Measurements from ENCODE around the gene ABTB1.

The ABTB1 gene

GRCh38 chr3:127672429-127673190 is at the start of gene ABTB1:
Gene ABTB1, plus strand, starts transcription at chr3:127672952. Its CDS starts 74 bp downstream, at chr3:127673026.
- peak; percentile 89 for DNase-seq
- Mint-ChIP-seq H3K27ac (peak within 1 kb of the TSS; percentile 90), H3K27me3 (no peaks in the 10 kb centered on the region), H3K9me3 (no peaks in the 10 kb centered on the region), H3K4me3 (peak within 1 kb of the TSS; percentile 88), H3K4me1 (peaks cover 19% of the 10 kb centered on the region), H3K36me3 (ENCODE audit: low read depth) (no peaks in the 10 kb centered on the region)
- ATAC-seq, result peak; percentile 85

- peaks cover 23% of the 10 kb centered on the region for H3K27me3 Mint-ChIP-seq
- no peak for ATAC-seq
- H3K4me3 Mint-ChIP-seq, result no peak overlapping the region
- H3K27ac Mint-ChIP-seq, result no peak overlapping the region
- no peak for DNase-seq
- H3K9me3 Mint-ChIP-seq, result no peaks in the 10 kb centered on the region
- H3K36me3 Mint-ChIP-seq (ENCODE audit: low read depth), result peaks cover 37% of the 10 kb centered on the region
- H3K4me1 Mint-ChIP-seq, result peaks cover 23% of the 10 kb centered on the region
Observed at GRCh38 chr3:127624063-127624462, 48.7 kb upstream of the ABTB1 start.

- peaks cover 33% of the 10 kb centered on the region for H3K4me1 Mint-ChIP-seq
- H3K27me3 Mint-ChIP-seq, result peaks cover 35% of the 10 kb centered on the region
- DNase-seq (no peak), ATAC-seq (peak; percentile 17)
- H3K9me3 Mint-ChIP-seq, result no peaks in the 10 kb centered on the region
- peaks cover 23% of the 10 kb centered on the region for H3K36me3 Mint-ChIP-seq (ENCODE audit: low read depth)
- H3K4me3 Mint-ChIP-seq, result no peak overlapping the region
- H3K27ac Mint-ChIP-seq, result no peak overlapping the region
Observed at GRCh38 chr3:127625821-127626220, 46.9 kb upstream of the ABTB1 start.

- no peak for ATAC-seq
- H3K4me1 Mint-ChIP-seq, result peaks cover 33% of the 10 kb centered on the region
- no peaks in the 10 kb centered on the region for H3K9me3 Mint-ChIP-seq
- H3K27ac Mint-ChIP-seq, result no peak overlapping the region
- H3K36me3 Mint-ChIP-seq (ENCODE audit: low read depth), result peaks cover 4% of the 10 kb centered on the region
- no peak for DNase-seq
- peak overlapping the region; percentile 68 for H3K4me3 Mint-ChIP-seq
- peaks cover 43% of the 10 kb centered on the region for H3K27me3 Mint-ChIP-seq
Observed at GRCh38 chr3:127628426-127628787, 44.3 kb upstream of the ABTB1 start.

- DNase-seq (peak; percentile 34), ATAC-seq (peak; percentile 29)
- no peak within 1 kb of the TSS for H3K27ac Mint-ChIP-seq
- peaks cover 33% of the 10 kb centered on the region for H3K4me1 Mint-ChIP-seq
- peaks cover 45% of the 10 kb centered on the region for H3K27me3 Mint-ChIP-seq
- H3K9me3 Mint-ChIP-seq, result no peaks in the 10 kb centered on the region
- H3K4me3 Mint-ChIP-seq, result peak within 1 kb of the TSS; percentile 70
- H3K36me3 Mint-ChIP-seq (ENCODE audit: low read depth), result peaks cover 2% of the 10 kb centered on the region
Observed at GRCh38 chr3:127628788-127629466, 43.8 kb upstream of the ABTB1 start, which contains the start of gene PODXL2. Gene PODXL2, plus strand, starts transcription at chr3:127629185. Its CDS starts 35 bp downstream, at chr3:127629220.

GRCh38 chr3:127629467-127630403 is 43.0 kb upstream of the ABTB1 start:
- Mint-ChIP-seq H3K9me3 (no peaks in the 10 kb centered on the region), H3K36me3 (ENCODE audit: low read depth) (peaks cover 2% of the 10 kb centered on the region), H3K27me3 (peaks cover 45% of the 10 kb centered on the region), H3K4me1 (peaks cover 33% of the 10 kb centered on the region), H3K27ac (no peak overlapping the region), H3K4me3 (peak overlapping the region; percentile 70)
- DNase-seq (peak; percentile 14), ATAC-seq (peak; percentile 26)

GRCh38 chr3:127630811-127631714 is 41.7 kb upstream of the ABTB1 start:
- Mint-ChIP-seq H3K27me3 (peaks cover 42% of the 10 kb centered on the region), H3K4me3 (no peak overlapping the region), H3K36me3 (ENCODE audit: low read depth) (peaks cover 2% of the 10 kb centered on the region), H3K4me1 (peaks cover 28% of the 10 kb centered on the region), H3K9me3 (no peaks in the 10 kb centered on the region), H3K27ac (peak overlapping the region; percentile 4)
- ATAC-seq (no peak), DNase-seq (no peak)

GRCh38 chr3:127632035-127632820 is 40.5 kb upstream of the ABTB1 start:
- ATAC-seq, result no peak
- H3K36me3 Mint-ChIP-seq (ENCODE audit: low read depth), result peaks cover 2% of the 10 kb centered on the region

GRCh38 chr3:127634653-127635052 is 38.1 kb upstream of the ABTB1 start:
- no peak overlapping the region for H3K4me3 Mint-ChIP-seq
- no peaks in the 10 kb centered on the region for H3K36me3 Mint-ChIP-seq (ENCODE audit: low read depth)
- H3K9me3 Mint-ChIP-seq, result no peaks in the 10 kb centered on the region
- H3K27me3 Mint-ChIP-seq, result peaks cover 20% of the 10 kb centered on the region
- peaks cover 17% of the 10 kb centered on the region for H3K4me1 Mint-ChIP-seq
- H3K27ac Mint-ChIP-seq, result no peak overlapping the region
- no peak for DNase-seq
- no peak for ATAC-seq

More at GRCh38 chr3:127632035-127632820, 40.5 kb upstream of the ABTB1 start:
- H3K4me3 Mint-ChIP-seq, result no peak overlapping the region
- H3K27me3 Mint-ChIP-seq, result peaks cover 36% of the 10 kb centered on the region
- peaks cover 17% of the 10 kb centered on the region for H3K4me1 Mint-ChIP-seq
- H3K9me3 Mint-ChIP-seq, result no peaks in the 10 kb centered on the region
- no peak overlapping the region for H3K27ac Mint-ChIP-seq
- no peak for DNase-seq

- DNase-seq, result no peak
- Mint-ChIP-seq H3K36me3 (ENCODE audit: low read depth) (no peaks in the 10 kb centered on the region), H3K9me3 (no peaks in the 10 kb centered on the region), H3K27me3 (peaks cover 3% of the 10 kb centered on the region), H3K27ac (no peak overlapping the region), H3K4me3 (no peak overlapping the region), H3K4me1 (peaks cover 9% of the 10 kb centered on the region)
- ATAC-seq, result peak; percentile 84
Observed at GRCh38 chr3:127637546-127637945, 35.2 kb upstream of the ABTB1 start.

GRCh38 chr3:127637971-127638370 is 34.8 kb upstream of the ABTB1 start:
- no peak overlapping the region for H3K27ac Mint-ChIP-seq

GRCh38 chr3:127639173-127640041 is 33.3 kb upstream of the ABTB1 start:
- Mint-ChIP-seq H3K4me3 (no peak overlapping the region), H3K9me3 (no peaks in the 10 kb centered on the region), H3K36me3 (ENCODE audit: low read depth) (no peaks in the 10 kb centered on the region), H3K27me3 (peaks cover 2% of the 10 kb centered on the region), H3K4me1 (peaks cover 9% of the 10 kb centered on the region), H3K27ac (no peak overlapping the region)
- no peak for DNase-seq
- no peak for ATAC-seq

More at GRCh38 chr3:127637971-127638370, 34.8 kb upstream of the ABTB1 start:
- no peak overlapping the region for H3K4me3 Mint-ChIP-seq
- H3K27me3 Mint-ChIP-seq, result peaks cover 3% of the 10 kb centered on the region
- H3K36me3 Mint-ChIP-seq (ENCODE audit: low read depth), result no peaks in the 10 kb centered on the region
- DNase-seq (no peak), ATAC-seq (no peak)
- no peaks in the 10 kb centered on the region for H3K9me3 Mint-ChIP-seq
- peaks cover 9% of the 10 kb centered on the region for H3K4me1 Mint-ChIP-seq

Data from activated naive CD8-positive, alpha-beta T cell treated with anti-CD3 and anti-CD28 coated beads, Interleukin-2, amount 50 U/mL, for 24 hours (primary cell).